ENCODE measurements around the gene IGSF3. TPM values are rescaled to one million over a fixed set of nuclear protein-coding genes. Genes with fewer than 3 reads are reported as not detected.

The IGSF3 gene
- total and polyA plus RNA-seq, 10 of the 15 experiments (the other 5 are each of a cell fraction or from before 2014, with no cell fraction given) = 1.4 to 18.0 (median 9.6) TPM

DNA sequence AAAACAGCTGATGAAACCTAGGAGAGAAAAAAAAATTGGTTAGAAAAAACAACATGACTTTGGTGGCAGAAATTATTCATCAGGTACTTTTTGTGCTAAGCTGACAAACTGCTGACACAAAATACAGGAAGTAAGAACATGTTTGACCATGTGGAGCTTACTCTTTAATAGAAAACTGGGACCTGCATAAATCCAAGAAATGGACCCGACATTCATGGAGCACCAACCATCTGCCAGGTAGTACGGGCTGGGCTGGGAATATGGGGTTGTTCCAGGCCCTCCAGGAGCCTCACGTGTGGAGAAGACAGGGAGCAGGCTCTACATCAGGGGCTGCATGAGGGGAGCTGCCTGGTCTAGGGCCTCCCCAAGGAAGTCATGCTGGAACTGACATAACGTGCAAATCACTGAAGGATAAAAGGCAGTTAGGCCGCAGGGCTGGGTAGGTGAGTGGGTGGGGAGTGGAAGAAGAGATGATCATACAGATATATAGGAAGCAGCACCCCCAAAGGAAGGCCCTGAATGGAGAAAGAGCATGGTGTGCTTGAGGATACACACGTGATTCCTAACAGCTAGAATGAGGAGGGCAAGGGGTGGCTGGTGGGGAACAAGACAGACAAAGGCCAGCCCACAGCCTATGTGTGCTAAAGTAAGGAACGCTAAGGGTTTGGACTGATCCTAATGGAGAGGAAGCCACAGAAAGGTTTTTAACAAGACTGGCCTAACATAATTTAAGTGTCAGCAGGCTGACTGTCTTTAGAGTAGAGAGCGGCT lies 122.8 kb downstream of the IGSF3 start (continued):
- TF ChIP-seq MTA3 (IDR thresholded peaks at IDR 0.05; ENCODE audit: borderline replicate concordance, low read length) = peak; percentile 74; the same call in 1 of the 2 replicates
- no peak for TF ChIP-seq SIN3A (IDR thresholded peaks at IDR 0.05; ENCODE audit: low read depth, low read length)
- TF ChIP-seq PAX8 (IDR thresholded peaks at IDR 0.05) = no peak
- peak; percentile 89 for TF ChIP-seq PAX5 (IDR thresholded peaks at IDR 0.05; ENCODE audit: borderline replicate concordance, low read depth, low read length)
- peak; percentile 93 for TF ChIP-seq CREM (IDR thresholded peaks at IDR 0.05; ENCODE audit: low read depth)
- no peak for TF ChIP-seq ZNF24 (IDR thresholded peaks at IDR 0.05)
- no peak for TF ChIP-seq LARP7 (IDR thresholded peaks at IDR 0.05)
- TF ChIP-seq CHD4 (IDR thresholded peaks at IDR 0.05) = no peak
- TF ChIP-seq, protein P1, sequence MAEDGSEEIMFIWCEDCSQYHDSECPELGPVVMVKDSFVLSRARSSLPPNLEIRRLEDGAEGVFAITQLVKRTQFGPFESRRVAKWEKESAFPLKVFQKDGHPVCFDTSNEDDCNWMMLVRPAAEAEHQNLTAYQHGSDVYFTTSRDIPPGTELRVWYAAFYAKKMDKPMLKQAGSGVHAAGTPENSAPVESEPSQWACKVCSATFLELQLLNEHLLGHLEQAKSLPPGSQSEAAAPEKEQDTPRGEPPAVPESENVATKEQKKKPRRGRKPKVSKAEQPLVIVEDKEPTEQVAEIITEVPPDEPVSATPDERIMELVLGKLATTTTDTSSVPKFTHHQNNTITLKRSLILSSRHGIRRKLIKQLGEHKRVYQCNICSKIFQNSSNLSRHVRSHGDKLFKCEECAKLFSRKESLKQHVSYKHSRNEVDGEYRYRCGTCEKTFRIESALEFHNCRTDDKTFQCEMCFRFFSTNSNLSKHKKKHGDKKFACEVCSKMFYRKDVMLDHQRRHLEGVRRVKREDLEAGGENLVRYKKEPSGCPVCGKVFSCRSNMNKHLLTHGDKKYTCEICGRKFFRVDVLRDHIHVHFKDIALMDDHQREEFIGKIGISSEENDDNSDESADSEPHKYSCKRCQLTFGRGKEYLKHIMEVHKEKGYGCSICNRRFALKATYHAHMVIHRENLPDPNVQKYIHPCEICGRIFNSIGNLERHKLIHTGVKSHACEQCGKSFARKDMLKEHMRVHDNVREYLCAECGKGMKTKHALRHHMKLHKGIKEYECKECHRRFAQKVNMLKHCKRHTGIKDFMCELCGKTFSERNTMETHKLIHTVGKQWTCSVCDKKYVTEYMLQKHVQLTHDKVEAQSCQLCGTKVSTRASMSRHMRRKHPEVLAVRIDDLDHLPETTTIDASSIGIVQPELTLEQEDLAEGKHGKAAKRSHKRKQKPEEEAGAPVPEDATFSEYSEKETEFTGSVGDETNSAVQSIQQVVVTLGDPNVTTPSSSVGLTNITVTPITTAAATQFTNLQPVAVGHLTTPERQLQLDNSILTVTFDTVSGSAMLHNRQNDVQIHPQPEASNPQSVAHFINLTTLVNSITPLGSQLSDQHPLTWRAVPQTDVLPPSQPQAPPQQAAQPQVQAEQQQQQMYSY (CRISPR knock-in tag; IDR thresholded peaks at IDR 0.05) = peak; percentile 34
- TF ChIP-seq, protein P2, sequence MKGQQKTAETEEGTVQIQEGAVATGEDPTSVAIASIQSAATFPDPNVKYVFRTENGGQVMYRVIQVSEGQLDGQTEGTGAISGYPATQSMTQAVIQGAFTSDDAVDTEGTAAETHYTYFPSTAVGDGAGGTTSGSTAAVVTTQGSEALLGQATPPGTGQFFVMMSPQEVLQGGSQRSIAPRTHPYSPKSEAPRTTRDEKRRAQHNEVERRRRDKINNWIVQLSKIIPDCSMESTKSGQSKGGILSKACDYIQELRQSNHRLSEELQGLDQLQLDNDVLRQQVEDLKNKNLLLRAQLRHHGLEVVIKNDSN (IDR thresholded peaks at IDR 0.05; ENCODE audit: borderline replicate concordance, extremely low read length, insufficient read depth, low read depth, low read length) = no peak
- TF ChIP-seq, protein P3, sequence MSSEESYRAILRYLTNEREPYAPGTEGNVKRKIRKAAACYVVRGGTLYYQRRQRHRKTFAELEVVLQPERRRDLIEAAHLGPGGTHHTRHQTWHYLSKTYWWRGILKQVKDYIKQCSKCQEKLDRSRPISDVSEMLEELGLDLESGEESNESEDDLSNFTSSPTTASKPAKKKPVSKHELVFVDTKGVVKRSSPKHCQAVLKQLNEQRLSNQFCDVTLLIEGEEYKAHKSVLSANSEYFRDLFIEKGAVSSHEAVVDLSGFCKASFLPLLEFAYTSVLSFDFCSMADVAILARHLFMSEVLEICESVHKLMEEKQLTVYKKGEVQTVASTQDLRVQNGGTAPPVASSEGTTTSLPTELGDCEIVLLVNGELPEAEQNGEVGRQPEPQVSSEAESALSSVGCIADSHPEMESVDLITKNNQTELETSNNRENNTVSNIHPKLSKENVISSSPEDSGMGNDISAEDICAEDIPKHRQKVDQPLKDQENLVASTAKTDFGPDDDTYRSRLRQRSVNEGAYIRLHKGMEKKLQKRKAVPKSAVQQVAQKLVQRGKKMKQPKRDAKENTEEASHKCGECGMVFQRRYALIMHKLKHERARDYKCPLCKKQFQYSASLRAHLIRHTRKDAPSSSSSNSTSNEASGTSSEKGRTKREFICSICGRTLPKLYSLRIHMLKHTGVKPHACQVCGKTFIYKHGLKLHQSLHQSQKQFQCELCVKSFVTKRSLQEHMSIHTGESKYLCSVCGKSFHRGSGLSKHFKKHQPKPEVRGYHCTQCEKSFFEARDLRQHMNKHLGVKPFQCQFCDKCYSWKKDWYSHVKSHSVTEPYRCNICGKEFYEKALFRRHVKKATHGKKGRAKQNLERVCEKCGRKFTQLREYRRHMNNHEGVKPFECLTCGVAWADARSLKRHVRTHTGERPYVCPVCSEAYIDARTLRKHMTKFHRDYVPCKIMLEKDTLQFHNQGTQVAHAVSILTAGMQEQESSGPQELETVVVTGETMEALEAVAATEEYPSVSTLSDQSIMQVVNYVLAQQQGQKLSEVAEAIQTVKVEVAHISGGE (CRISPR knock-in tag; IDR thresholded peaks at IDR 0.05) = no peak
- TF ChIP-seq, protein P4, sequence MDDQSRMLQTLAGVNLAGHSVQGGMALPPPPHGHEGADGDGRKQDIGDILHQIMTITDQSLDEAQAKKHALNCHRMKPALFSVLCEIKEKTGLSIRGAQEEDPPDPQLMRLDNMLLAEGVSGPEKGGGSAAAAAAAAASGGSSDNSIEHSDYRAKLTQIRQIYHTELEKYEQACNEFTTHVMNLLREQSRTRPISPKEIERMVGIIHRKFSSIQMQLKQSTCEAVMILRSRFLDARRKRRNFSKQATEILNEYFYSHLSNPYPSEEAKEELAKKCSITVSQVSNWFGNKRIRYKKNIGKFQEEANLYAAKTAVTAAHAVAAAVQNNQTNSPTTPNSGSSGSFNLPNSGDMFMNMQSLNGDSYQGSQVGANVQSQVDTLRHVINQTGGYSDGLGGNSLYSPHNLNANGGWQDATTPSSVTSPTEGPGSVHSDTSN (IDR thresholded peaks at IDR 0.05; ENCODE audit: insufficient replicate concordance, low read depth, low read length) = no peak
- TF ChIP-seq CHD1 (IDR thresholded peaks at IDR 0.05; ENCODE audit: low read depth, low read length) = no peak
- TF ChIP-seq NR2C1 (IDR thresholded peaks at IDR 0.05) = no peak
- TF ChIP-seq, protein P5, sequence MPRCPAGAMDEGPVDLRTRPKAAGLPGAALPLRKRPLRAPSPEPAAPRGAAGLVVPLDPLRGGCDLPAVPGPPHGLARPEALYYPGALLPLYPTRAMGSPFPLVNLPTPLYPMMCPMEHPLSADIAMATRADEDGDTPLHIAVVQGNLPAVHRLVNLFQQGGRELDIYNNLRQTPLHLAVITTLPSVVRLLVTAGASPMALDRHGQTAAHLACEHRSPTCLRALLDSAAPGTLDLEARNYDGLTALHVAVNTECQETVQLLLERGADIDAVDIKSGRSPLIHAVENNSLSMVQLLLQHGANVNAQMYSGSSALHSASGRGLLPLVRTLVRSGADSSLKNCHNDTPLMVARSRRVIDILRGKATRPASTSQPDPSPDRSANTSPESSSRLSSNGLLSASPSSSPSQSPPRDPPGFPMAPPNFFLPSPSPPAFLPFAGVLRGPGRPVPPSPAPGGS (IDR thresholded peaks at IDR 0.05; ENCODE audit: borderline replicate concordance, insufficient read depth, low read depth, low read length, poor library complexity, severe bottlenecking) = peak; percentile 72
- TF ChIP-seq CBX3 (IDR thresholded peaks at IDR 0.05; ENCODE audit: borderline replicate concordance, low read depth) = no peak
